ENCODE data around the gene TJP3.

DNA sequence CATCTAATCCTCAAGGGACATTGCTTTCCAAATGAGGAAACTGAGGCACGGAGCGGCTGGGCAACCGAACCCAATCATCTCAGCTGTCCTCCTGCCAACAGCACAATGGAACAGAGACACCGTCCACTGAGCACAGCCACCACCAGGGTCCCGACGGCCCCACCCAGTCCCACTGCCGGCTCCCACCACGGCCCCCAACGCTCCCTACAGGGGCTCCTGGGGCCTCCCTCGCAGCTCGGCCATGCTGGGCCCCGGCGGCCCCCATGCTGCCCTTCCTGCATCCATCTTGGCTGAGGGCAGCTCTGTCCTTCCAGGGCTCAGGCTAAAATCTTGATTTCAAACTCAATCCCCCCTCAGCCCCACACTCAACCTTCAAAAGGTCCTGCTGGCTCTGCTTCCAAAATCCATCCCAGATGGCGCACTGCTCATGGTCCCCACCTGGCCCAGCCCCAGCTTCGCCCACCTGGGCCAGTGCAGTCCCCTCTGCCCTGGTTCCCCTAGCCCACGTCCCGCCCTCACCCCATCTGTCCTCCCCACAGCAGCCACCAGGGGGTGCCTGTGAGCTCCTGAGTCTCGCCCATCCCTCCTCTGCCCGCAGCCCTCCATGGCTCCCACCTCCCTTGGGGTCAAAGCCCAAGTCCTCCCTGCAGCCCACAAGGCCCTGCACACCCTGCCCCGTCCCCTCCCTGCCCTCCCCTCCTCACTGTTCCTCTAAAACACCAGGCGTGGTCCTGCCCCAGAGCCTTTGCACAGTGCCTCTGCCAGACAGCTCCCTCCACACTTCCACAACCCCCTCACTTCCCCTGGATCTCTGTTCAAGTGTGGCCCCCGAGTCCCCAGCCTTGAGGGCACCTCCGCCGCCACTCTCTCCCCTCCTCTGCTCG is 15.8 kb upstream of the TJP3 start:
- TF ChIP-seq, protein P1, sequence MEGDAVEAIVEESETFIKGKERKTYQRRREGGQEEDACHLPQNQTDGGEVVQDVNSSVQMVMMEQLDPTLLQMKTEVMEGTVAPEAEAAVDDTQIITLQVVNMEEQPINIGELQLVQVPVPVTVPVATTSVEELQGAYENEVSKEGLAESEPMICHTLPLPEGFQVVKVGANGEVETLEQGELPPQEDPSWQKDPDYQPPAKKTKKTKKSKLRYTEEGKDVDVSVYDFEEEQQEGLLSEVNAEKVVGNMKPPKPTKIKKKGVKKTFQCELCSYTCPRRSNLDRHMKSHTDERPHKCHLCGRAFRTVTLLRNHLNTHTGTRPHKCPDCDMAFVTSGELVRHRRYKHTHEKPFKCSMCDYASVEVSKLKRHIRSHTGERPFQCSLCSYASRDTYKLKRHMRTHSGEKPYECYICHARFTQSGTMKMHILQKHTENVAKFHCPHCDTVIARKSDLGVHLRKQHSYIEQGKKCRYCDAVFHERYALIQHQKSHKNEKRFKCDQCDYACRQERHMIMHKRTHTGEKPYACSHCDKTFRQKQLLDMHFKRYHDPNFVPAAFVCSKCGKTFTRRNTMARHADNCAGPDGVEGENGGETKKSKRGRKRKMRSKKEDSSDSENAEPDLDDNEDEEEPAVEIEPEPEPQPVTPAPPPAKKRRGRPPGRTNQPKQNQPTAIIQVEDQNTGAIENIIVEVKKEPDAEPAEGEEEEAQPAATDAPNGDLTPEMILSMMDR (IDR thresholded peaks at IDR 0.05; ENCODE audit: insufficient read depth, low read depth, low read length): peak; percentile 20
- TF ChIP-seq EZH2 (IDR thresholded peaks at IDR 0.05; ENCODE audit: insufficient read depth, low read length): no peak

Measured in astrocyte (in vitro differentiated cells and primary cell).